Superior temporal gyrus (tissue), 1 donor: Measurements from ENCODE around the gene AGRP.
A peak's percentile ranks its signal among the peaks of the same experiment; 100 is the strongest.
"Not testable (repeated sequence)": the region's sequence is repeated elsewhere in the genome, so short reads cannot be mapped to it uniquely, and the experiment has no call there.

Source experiments
- DNase-seq: peaks from one replicate; pipeline ENCODE4 v3.0.0-alpha.2; 2016; ENCODE audit errors: extremely low spot score

The AGRP gene

DNA sequence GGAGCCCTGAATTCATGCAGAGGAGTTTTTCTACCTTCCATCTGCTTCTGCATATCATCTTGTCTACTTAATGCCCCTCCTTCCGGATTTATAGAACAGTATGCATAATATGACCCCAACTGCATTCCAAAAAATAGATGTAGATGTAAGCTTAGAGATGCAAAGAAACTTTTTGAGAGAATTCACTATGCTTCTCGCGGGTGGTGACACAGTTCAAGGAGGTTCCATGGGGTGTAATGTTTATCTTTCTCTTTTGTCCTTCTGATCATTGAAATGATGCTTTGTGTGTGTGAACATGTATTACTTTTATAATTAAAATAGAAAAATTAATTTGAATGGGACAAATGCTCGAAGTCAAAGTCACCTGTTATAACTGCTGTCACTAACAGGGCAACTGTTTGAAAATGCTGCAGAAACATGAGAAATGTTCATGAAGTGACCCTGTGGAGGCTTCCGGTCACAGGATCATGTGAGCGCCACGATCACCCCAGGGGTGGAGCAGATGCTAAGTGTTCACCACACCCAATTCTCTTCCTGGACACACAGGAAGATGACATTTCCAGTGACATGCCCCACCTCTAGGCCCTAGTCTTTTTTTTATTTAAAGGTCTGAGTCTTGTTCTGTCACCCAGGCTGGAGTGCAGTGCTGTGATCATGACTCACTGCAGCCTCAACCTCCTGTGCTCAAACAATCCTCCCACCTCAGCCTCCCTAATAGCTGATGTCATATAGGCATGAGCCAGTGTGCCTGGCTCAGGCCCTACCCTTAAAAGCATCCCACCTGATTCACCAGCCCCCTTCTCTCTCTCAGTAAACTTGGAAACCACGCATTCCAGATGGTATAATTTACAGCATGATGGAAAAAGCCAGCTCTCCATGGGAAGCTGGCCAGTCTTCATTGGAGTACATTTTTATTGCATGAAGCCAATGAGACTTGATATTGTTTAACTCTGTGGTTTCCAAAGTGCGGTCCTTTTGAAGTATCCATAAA is 21.0 kb upstream of the AGRP start:
- no peak for DNase-seq

DNA sequence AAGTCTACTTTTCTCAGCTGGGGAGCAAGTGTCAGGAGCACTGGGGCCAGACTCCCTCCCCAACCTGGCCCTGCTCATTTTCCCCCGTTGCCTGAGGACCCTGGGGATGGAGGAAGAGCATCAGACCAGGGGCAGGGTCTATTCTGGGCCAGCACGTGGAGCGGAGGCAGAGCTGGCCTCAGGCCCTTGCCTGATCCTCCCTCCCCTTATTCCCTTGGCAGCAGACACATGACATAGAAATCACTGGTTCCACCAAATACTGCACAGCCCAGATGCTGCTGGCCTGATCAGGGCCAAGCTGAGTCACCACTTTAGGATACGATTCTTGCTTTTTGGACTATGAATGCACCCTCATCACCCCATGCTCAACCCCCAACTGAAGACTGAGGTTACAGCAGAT is 15.8 kb upstream of the AGRP start:
- DNase-seq = no peak

- DNase-seq = no peak
Observed at GRCh38 chr16:67490335-67491096, 7.2 kb upstream of the AGRP start.

DNA sequence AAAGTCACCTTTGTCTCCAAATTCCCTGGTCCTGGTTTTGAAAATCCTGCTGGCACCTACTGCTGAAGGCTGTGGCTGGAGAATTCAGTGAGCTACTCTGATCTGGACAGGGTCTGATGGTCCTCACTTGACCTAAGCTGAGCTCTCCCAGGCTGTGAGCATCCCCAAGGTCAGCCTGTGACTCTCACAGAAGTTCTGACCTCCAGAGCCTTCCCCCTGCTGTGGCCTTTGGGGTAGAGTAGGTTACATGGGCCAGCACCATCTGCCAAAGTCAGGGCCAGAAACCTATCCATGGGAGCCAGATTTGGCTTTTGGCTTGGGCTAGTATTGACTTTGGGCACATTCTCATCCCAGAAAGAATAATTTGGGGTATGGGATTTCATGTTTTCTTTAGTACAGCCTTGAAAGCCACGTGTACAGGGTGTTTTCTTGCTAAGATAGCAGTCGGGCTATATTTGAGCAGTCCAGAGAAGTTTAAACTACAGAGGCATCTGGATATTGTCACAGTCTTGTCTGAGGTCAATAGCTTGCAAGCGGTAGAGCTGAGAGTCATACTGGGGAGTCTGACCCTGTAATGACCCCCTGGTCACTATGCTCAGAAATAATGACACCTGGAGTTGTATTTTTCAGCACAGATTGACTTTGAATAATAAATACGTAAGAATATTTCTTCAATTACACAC is 6.2 kb upstream of the AGRP start:
- DNase-seq = no peak

DNA sequence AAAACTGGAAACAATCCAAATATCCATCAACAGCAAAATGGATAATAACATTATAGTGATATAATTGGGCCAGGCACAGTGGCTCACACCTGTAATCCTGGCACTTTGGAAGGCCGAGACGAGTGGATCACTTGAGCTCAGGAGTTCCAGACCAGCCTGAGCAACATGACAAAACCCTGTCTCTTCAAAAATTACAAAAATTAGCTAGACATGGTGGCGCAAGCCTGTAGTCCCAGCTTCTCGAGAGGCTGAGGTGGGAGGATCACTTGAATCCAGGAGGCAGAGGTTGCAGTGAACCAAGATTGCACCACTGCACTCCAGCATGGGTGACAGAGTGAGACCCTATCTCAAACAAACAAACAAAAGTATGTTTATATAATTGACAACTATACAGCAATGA is 4.2 kb upstream of the AGRP start:
- not testable (repeated sequence) for DNase-seq

- no peak for DNase-seq
Observed at GRCh38 chr16:67486805-67487204, 3.5 kb upstream of the AGRP start.

DNA sequence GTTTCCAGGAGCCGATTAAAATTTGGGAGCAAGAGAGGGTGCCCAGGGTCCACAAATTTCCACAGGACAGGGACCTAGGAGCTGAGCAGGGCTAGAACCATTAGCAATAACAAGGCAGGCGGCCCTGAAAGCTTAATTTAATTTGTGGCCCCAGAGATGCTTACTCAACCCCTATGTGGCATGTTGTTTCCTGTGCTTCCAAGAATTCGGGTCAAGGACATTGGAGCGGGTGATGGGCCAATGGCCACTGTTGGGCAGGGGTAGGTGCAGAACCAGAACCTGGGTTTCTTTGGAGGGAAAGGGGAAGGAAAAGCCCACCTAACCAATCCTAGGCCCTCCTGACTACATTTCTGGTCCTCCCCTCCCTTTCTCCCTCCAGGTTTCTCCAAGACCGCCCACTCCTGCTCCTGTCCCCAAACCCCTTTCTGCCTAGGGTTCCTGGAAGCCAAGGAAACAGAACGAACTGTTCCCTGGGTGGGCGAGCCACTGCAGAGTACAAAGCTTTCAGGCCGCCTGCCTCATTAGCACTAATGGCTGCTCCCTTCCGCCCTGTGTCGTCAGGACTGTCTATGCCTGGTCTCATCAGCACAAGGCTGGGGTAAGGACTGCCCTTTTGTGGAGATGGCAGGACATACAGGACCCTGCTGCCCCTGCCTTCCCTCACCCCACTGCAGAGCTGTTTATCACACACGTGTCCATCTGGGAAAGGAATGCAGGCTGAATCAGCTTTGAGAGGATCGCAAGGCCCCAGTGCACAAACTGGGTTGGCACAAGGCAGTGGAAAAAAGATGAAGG is 581 bp upstream of the AGRP start:
- DNase-seq = no peak

DNA sequence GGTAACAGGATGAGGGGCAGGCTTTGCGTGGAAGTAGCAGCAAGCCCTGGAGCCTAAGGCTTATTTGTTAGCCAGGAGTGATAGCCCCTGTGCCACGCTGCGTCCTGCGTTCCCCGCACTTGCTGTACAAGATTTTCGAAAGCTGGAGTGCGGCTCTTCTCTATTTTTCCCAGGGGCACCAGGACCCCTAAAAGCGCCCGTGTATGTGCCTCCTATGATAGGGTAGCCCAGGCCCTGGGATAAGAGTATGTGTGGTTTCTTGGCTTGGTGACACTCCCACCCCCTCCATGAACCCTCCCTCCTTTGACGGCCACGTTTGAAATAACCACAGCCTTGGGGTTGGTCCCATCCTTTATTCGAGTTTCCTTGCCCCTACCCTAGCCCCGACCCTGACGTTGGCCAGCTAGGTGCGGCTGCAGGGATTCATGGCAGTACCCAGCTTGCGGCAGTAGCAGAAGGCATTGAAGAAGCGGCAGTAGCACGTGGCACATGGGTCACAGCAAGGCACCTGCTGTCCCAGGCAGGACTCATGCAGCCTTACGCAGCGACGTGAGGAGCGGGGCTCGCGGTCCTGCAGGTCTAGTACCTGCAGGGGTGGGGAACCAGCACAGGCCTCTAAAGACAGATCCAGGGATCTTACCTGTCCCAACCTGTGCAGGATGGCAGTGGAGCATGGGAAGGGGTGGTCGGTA is 968 bp downstream of the AGRP start:
- no peak for DNase-seq

DNA sequence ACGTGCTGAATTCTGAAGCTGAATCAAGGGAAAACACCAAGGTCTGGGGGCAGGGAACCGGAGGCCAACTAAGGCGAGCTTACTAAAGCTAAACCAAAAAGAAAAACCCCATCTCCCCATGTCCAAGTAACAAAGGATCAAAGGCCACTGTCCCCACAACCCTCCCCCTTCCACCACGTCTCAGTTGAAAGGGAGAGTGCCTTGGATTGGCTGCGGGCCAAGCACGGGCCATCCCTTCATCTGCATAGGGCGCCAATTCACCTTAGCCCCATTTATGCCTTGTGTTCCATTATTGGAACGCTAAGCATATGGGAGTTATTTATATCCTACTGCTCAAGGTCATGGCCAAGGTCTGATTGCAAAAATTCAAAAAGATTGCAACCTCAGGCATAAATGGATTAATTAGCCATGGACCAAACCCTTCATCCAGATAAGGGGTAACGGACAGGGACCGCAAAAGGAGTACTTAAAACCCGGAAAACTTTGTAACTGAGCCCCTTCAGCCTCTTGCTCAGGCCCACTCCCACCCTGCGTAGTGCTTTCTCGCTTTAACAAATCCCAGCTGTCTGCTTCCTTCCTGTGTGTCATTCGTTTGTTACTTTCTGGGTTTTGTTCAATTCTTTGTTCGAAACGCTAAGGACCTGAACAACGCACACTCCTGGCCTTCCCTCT is 1.6 kb downstream of the AGRP start:
- no peak for DNase-seq

GRCh38 chr16:67480833-67481560 is 2.4 kb downstream of the AGRP start, which contains the start of gene ATP6V0D1:
ATP6V0D1 (minus strand) TSS chr16:67481157; CDS start chr16:67481086, 71 bp downstream.
- peak; percentile 99 for DNase-seq

DNA sequence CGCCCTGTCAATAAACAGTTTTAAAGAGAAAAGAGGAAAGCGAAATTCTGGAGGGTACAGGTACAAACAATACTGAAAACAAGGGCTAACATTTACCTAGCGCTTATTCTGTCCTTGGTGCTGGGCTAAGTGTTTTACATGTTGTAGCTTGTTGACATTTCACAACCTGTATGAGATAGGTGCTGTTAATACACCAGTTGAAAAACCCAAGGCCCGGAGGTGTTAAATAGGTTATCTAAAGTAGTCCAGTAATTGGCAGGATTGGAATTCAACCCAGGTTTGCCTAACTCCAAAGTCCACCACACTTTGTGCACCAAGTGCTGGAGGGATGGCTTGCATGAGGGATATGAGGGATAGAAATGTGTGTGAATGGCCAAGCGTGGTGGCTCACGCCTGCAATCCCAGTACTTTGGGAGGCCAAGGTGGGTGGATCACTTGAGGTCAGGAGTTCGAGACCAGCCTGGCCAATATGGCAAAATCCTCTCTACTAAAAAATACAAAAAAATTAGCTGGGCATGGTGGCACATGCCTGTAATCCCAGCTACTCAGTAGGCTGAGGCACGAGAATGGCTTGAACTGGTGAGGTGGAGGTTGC is 5.3 kb downstream of the AGRP start:
- no peak for DNase-seq

DNA sequence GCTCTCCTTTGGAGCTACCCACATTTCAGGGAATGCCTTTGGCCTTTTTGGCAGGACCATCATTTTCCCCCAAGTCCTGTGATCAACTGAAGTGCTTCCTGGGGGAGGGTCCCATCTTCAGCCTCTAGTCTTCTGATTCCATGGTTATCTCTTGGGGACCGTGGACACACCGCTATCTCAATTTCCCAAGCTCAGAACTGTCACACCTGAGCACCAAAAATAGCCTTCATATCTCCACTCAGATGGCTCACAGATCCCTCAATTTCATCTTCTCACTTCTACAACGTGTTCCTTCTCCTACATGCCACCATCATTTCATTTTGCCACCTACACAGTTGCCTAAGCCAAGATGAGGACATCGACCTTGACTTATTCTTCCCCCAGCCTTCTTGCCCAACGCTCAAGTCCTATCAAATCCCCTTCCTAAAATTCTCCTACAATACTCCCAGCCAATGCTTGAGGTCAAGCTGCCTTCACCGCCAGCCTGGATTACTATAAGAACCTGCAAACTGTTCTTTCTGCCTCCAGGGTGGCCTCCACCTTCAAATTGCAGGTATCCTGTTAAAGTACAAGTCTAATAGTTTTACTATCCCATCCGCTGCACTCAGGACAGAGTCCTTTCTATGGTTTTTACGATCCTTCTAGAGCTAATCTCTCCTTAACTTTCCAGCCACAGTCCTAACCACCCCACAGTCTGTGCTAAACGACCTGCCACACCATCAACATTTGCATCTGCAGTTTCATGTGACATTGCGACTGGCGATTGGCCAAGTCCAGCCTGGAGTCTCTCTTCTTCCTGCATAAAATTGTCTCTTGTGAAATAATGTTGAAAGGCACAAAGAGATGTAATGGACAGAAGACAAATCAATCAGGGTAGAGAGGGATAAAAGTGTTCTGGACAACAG is 8.5 kb downstream of the AGRP start:
- DNase-seq = no peak

- no peak for DNase-seq
Observed at GRCh38 chr16:67471758-67472384, 11.5 kb downstream of the AGRP start.

GRCh38 chr16:67470359-67470758 is 13.0 kb downstream of the AGRP start:
- DNase-seq = peak; percentile 94

- no peak for DNase-seq
Observed at GRCh38 chr16:67468731-67469130, 14.6 kb downstream of the AGRP start.

DNA sequence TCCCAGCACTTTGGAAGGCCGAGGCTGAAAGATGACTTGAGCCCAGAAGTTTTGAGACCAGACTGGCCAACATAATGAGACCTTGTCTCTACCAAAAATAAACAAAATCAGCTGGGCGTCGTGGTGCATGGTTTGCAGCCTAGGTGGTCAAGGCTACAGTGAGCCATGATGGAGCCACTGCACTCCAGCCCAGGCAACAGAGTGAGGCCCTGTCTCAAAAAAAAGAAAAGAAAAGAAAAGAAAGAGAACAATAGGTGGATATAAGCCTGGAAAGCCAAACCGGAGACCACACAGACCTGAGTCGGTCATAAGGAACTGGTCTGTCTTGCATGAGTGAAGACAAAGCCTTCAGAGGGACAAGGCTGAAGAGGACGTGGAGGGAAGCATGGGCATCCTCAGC is 16.8 kb downstream of the AGRP start:
- no peak for DNase-seq

GRCh38 chr16:67464565-67464964 is 18.8 kb downstream of the AGRP start:
- DNase-seq = no peak

- DNase-seq = no peak
Observed at GRCh38 chr16:67463691-67464090, 19.7 kb downstream of the AGRP start.
